Astrocyte (in vitro differentiated cells and primary cell): Measurements from ENCODE around the gene TMEM141. TPM values are rescaled to one million over a fixed set of nuclear protein-coding genes. Genes with fewer than 3 reads are reported as not detected.

ENCODE experiments used
- DNase-seq: peaks from one replicate; pipeline ENCODE4 v3.0.0-alpha.2; 2010; ENCODE audit warnings: low read depth
- FAIRE-seq: peaks from 2 replicates; lab custom pipeline; 2011; peaks lifted over from hg19 to GRCh38; lab: Jason Lieb, UNC
- H2AFZ ChIP-seq: 2 replicates; pipeline ENCODE4 v1.6.0; 2012; ENCODE audit warnings: low read depth, low read length, inconsistent platforms
- H3K27ac ChIP-seq: 2 replicates; pipeline ENCODE4 v1.5.1; 2011; ENCODE audit warnings: low read depth, low read length, inconsistent platforms
- H3K27me3 ChIP-seq: 2 replicates; pipeline ENCODE4 v1.6.0; 2011; ENCODE audit warnings: low read length, inconsistent platforms; ENCODE audit not compliant: insufficient read depth
- H3K36me3 ChIP-seq: 2 replicates; pipeline ENCODE4 v1.5.1; 2011; ENCODE audit warnings: low read length, inconsistent platforms; ENCODE audit not compliant: insufficient read depth
- H3K4me1 ChIP-seq: 2 replicates; pipeline ENCODE4 v1.5.1; 2011; ENCODE audit warnings: low read length, inconsistent platforms; ENCODE audit not compliant: insufficient read depth
- H3K4me2 ChIP-seq: 2 replicates; pipeline ENCODE4 v1.6.0; 2012; ENCODE audit warnings: low read length, inconsistent platforms
- H3K4me3 ChIP-seq: 2 replicates; pipeline ENCODE4 v1.5.1; 2011; ENCODE audit warnings: low read depth, mild to moderate bottlenecking, low read length, inconsistent platforms; ENCODE audit not compliant: insufficient read depth
- H3K79me2 ChIP-seq: 2 replicates; pipeline ENCODE4 v1.6.0; 2012; ENCODE audit warnings: mild to moderate bottlenecking, low read length, inconsistent platforms; ENCODE audit not compliant: insufficient read depth
- H3K9ac ChIP-seq: 2 replicates; pipeline ENCODE4 v1.6.0; 2012; ENCODE audit warnings: mild to moderate bottlenecking, low read length, inconsistent platforms
- H3K9me3 ChIP-seq: 2 replicates; pipeline ENCODE4 v1.5.1; 2012; ENCODE audit warnings: low read depth, mild to moderate bottlenecking, low read length, inconsistent platforms; ENCODE audit not compliant: insufficient read depth
- H4K20me1 ChIP-seq: 2 replicates; pipeline ENCODE4 v1.6.0; 2012; ENCODE audit warnings: low read length, inconsistent platforms; ENCODE audit not compliant: insufficient read depth
- H3K27ac Mint-ChIP-seq: one replicate; pipeline ENCODE4 v1.8.0; 2021; ENCODE audit warnings: mild to moderate bottlenecking, mixed read lengths; ENCODE audit not compliant: unreplicated experiment
- H3K27me3 Mint-ChIP-seq: one replicate; pipeline ENCODE4 v1.8.0; 2021; ENCODE audit warnings: low read depth, mixed read lengths; ENCODE audit not compliant: unreplicated experiment
- H3K36me3 Mint-ChIP-seq: one replicate; pipeline ENCODE4 v1.8.0; 2021; ENCODE audit warnings: low read depth, mixed read lengths; ENCODE audit not compliant: unreplicated experiment
- H3K4me1 Mint-ChIP-seq: one replicate; pipeline ENCODE4 v1.8.0; 2021; ENCODE audit warnings: low read depth, mixed read lengths; ENCODE audit not compliant: unreplicated experiment
- H3K4me3 Mint-ChIP-seq: one replicate; pipeline ENCODE4 v1.8.0; 2021; ENCODE audit warnings: mild to moderate bottlenecking, moderate library complexity, mixed read lengths; ENCODE audit not compliant: unreplicated experiment
- H3K9me3 Mint-ChIP-seq: one replicate; pipeline ENCODE4 v1.8.0; 2021; ENCODE audit warnings: mild to moderate bottlenecking, mixed read lengths; ENCODE audit not compliant: unreplicated experiment
- CTCF ChIP-seq: IDR thresholded peaks from 2 replicates; pipeline ENCODE4 v1.5.1; 2011; ENCODE audit warnings: low read depth, mild to moderate bottlenecking, inconsistent platforms, low read length, moderate library complexity; ENCODE audit not compliant: insufficient read depth
- EZH2 ChIP-seq: IDR thresholded peaks from 2 replicates; pipeline ENCODE4 v1.6.1; 2012; ENCODE audit warnings: mild to moderate bottlenecking, low read length, inconsistent platforms; ENCODE audit not compliant: insufficient read depth
- total RNA-seq: library from RNA; stranded (reverse); gene quantifications from 2 replicates; pipeline ENCODE4 v1.2.1, GENCODE V29; 2021

Gene TMEM141
- total RNA-seq, 1 donor from 2014 or later, result 40.8 TPM

DNA sequence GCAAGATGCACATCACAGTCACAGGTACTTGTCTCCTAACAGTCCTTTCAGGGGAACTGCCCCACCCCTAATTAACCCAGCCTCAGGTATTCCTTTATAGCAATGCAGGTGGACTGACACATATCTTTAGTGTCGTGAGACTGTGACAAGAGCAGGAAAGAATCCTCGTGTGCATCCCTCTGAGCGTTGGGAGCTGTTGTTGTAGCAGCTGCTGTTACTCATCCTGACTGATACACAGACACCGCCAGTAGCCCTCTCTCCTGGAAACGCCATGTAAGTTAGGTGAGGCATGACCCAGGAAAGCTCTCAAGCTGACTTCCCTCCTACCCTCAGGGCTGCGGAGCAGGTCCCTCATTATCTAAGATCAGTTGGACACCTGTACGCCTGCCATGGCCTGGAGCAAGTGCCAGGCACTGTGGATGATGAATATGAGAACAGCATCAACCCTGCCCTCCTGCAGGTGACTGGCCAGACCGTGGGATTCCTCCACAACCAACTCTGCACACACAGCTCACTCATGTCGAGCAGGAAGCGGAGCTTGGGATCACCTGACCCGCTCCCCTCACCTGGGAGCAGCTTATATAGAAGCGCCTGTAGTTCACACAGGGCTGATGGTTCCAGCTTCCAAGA is 16.6 kb upstream of the TMEM141 start:
- Histone ChIP-seq H2AFZ (no peak overlapping the region), H3K27ac (no peak overlapping the region), H3K9me3 (peaks cover 4% of the 10 kb centered on the region), H3K79me2 (no peaks in the 10 kb centered on the region), H3K4me3 (no peak overlapping the region), H4K20me1 (no peaks in the 10 kb centered on the region), H3K4me2 (no peak overlapping the region), H3K27me3 (peaks cover 22% of the 10 kb centered on the region), H3K9ac (no peak overlapping the region), H3K4me1 (no peaks in the 10 kb centered on the region), H3K36me3 (no peaks in the 10 kb centered on the region)
- TF ChIP-seq EZH2 (no peak), CTCF (no peak)
- DNase-seq (no peak), FAIRE-seq (no peak)
- H3K27ac Mint-ChIP-seq, result no peak overlapping the region
- H3K9me3 Mint-ChIP-seq, result peaks cover 15% of the 10 kb centered on the region
- no peaks in the 10 kb centered on the region for H3K4me1 Mint-ChIP-seq
- peaks cover 5% of the 10 kb centered on the region for H3K36me3 Mint-ChIP-seq
- H3K27me3 Mint-ChIP-seq, result peaks cover 27% of the 10 kb centered on the region
- H3K4me3 Mint-ChIP-seq, result no peak overlapping the region

DNA sequence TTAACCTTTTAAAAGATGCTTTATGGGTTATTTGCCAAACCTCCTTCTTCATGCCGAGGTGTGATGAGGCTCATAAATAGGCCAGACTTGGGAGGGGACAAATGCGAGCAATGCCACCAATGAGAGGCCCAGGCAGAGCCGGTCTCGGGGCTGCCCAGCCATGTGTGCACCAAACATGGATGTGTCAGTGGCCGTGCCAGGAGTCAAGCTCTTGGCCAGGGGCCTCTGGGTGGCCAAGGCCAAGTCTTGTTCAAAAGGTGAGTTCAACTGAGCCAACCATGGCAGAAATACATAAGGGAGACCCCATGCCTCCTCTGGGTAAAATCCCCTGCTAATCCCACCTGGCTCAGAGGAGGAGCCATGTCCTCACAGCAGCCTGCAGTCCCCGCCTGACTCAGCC is 16.0 kb upstream of the TMEM141 start:
- Histone ChIP-seq H3K4me1 (no peaks in the 10 kb centered on the region), H3K9ac (no peak overlapping the region), H3K4me2 (no peak overlapping the region), H3K9me3 (peaks cover 4% of the 10 kb centered on the region), H2AFZ (no peak overlapping the region), H3K4me3 (no peak overlapping the region), H3K27ac (no peak overlapping the region), H3K36me3 (no peaks in the 10 kb centered on the region), H4K20me1 (no peaks in the 10 kb centered on the region), H3K79me2 (no peaks in the 10 kb centered on the region), H3K27me3 (peaks cover 26% of the 10 kb centered on the region)
- Mint-ChIP-seq H3K27ac (no peak overlapping the region), H3K9me3 (peaks cover 15% of the 10 kb centered on the region), H3K4me1 (no peaks in the 10 kb centered on the region), H3K27me3 (peaks cover 29% of the 10 kb centered on the region), H3K4me3 (no peak overlapping the region), H3K36me3 (peaks cover 5% of the 10 kb centered on the region)
- DNase-seq, result no peak
- FAIRE-seq, result no peak
- TF ChIP-seq EZH2, result no peak

DNA sequence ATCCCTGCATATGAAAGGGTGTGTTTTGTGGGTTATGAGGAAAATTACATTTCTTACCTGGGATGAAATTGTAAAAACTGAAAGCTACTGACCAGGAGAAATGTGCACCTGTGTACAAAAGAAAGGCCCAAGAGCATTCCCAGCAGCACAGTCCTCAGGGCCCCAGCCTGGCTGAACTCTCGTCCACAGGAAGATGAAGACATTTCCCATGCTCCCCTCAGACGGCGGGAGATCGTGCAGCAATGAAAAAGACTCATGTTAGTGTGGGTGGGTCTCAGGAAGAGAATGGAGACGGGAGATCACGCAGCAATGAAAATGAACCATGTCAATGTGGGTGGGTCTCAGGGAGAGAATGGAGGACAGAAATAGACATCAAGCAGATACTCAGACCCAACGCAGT is 14.2 kb upstream of the TMEM141 start:
- no peak overlapping the region for H3K27ac Mint-ChIP-seq
- no peak for FAIRE-seq
- peaks cover 37% of the 10 kb centered on the region for H3K27me3 Mint-ChIP-seq

More for the DNA sequence above, 14.2 kb upstream of the TMEM141 start:
- Histone ChIP-seq H3K27me3 (peaks cover 29% of the 10 kb centered on the region), H4K20me1 (no peaks in the 10 kb centered on the region), H3K9ac (no peak overlapping the region), H3K4me3 (no peak overlapping the region), H3K79me2 (no peaks in the 10 kb centered on the region), H3K4me1 (no peaks in the 10 kb centered on the region), H3K9me3 (peaks cover 4% of the 10 kb centered on the region), H2AFZ (no peak overlapping the region), H3K36me3 (no peaks in the 10 kb centered on the region), H3K4me2 (no peak overlapping the region), H3K27ac (no peak overlapping the region)
- peaks cover 15% of the 10 kb centered on the region for H3K9me3 Mint-ChIP-seq
- H3K4me3 Mint-ChIP-seq, result peak overlapping the region; percentile 14
- H3K4me1 Mint-ChIP-seq, result peaks cover 5% of the 10 kb centered on the region
- TF ChIP-seq EZH2 (no peak), CTCF (no peak)
- no peak for DNase-seq
- peaks cover 5% of the 10 kb centered on the region for H3K36me3 Mint-ChIP-seq
